CD4-positive, alpha-beta T cell (primary cell): ENCODE measurements around the gene OR2Y1. TPM values are rescaled to one million over a fixed set of nuclear protein-coding genes. Genes with fewer than 3 reads are reported as not detected.
A peak's percentile ranks its signal among the peaks of the same experiment; 100 is the strongest.

Source experiments
- ATAC-seq: fragments of 200-7000 bp; cut with Tn5 transposase; one replicate; pipeline ENCODE4 v1.10.0; 2022; ENCODE audit warnings: mild to moderate bottlenecking; ENCODE audit not compliant: poor library complexity
- CTCF ChIA-PET: fragments of 350-600 bp; sonication (Branson Sonifier 250); formaldehyde crosslinking; loops from one replicate; lab custom pipeline; 2021; ENCODE audit warnings: antibody characterized with exemption, inconsistent platforms; lab: Charles Lee
- POLR2A ChIA-PET: fragments of 350-600 bp; sonication (Branson Sonifier 250); formaldehyde crosslinking; loops from one replicate; lab custom pipeline; 2021; ENCODE audit warnings: antibody characterized with exemption, inconsistent platforms; lab: Charles Lee
- DNase-seq, 14 experiments: peaks; one replicate each; pipeline ENCODE4 v3.0.0-alpha.2; 2013 to 2020; ENCODE audit warnings: mixed read lengths in 2 of 14
- H3K27ac ChIP-seq, 2 donors: one replicate each; pipeline versions ENCODE4 v1.5.1 to v1.7.0; 2013; ENCODE audit warnings: low read length in 2 of 2, low read depth in 1 of 2, mild to moderate bottlenecking in 1 of 2
- H3K27me3 ChIP-seq, 2 experiments: 1 replicate in 1 of 2; 2 replicates in 1 of 2; pipeline versions ENCODE4 v1.6.1 to v1.7.0; 2013; ENCODE audit warnings: low read length in 2 of 2, control low read depth in 1 of 2, mild to moderate bottlenecking in 1 of 2, moderate library complexity in 1 of 2; ENCODE audit not compliant: insufficient read depth in 2 of 2, control insufficient read depth in 1 of 2
- H3K36me3 ChIP-seq: one replicate; pipeline ENCODE4 v1.6.1; 2013; ENCODE audit warnings: low read length, control low read depth; ENCODE audit not compliant: insufficient read depth
- H3K4me1 ChIP-seq: one replicate; pipeline ENCODE4 v1.6.1; 2013; ENCODE audit warnings: low read length, control low read depth; ENCODE audit not compliant: insufficient read depth
- H3K4me3 ChIP-seq: one replicate; pipeline ENCODE4 v1.5.1; 2013; ENCODE audit warnings: mild to moderate bottlenecking, low read length, moderate library complexity
- H3K9me3 ChIP-seq, 2 experiments: 1 replicate in 1 of 2; 2 replicates in 1 of 2; pipeline versions ENCODE4 v1.6.1 to v1.7.0; 2013; ENCODE audit warnings: low read length in 2 of 2, mild to moderate bottlenecking in 2 of 2, control low read depth in 1 of 2, moderate library complexity in 1 of 2; ENCODE audit not compliant: control insufficient read depth in 1 of 2, insufficient read depth in 1 of 2
- H3K27ac Mint-ChIP-seq: one replicate; pipeline ENCODE4 v1.8.0; 2020; ENCODE audit warnings: mixed read lengths
- H3K27me3 Mint-ChIP-seq: one replicate; pipeline ENCODE4 v1.8.0; 2021; ENCODE audit warnings: mixed read lengths
- H3K36me3 Mint-ChIP-seq: one replicate; pipeline ENCODE4 v1.8.0; 2021; ENCODE audit warnings: low read depth, mixed read lengths
- H3K4me1 Mint-ChIP-seq: one replicate; pipeline ENCODE4 v1.8.0; 2021; ENCODE audit warnings: low read depth, mixed read lengths
- H3K4me3 Mint-ChIP-seq: one replicate; pipeline ENCODE4 v1.8.0; 2020; ENCODE audit warnings: mild to moderate bottlenecking, mixed read lengths
- H3K9me3 Mint-ChIP-seq: one replicate; pipeline ENCODE4 v1.8.0; 2020; ENCODE audit warnings: mixed read lengths
- CTCF ChIP-seq: fragments of 200-600 bp; IDR thresholded peaks from one replicate; pipeline ENCODE4 v1.8.0; 2022; ENCODE audit warnings: antibody characterized with exemption, mild to moderate bottlenecking
- intact Hi-C, 2 experiments: fragments of 100-400 bp; cut with DNase I in 1 of 2; cut with micrococcal nuclease in 1 of 2; formaldehyde crosslinking; loops; one replicate each; pipeline versions ENCODE4 v1.15.1 to v1.9.0; 2023 to 2025; cut with DNase I, micrococcal nuclease
- total RNA-seq, 174 experiments: library from RNA in 2 of 174; stranded (reverse) in 2 of 174; gene quantifications; one replicate each; pipeline ENCODE4 v1.2.3 and lab custom pipeline; 2021 to 2026

Gene OR2Y1
- total RNA-seq, 2 experiments from 2014 or later, result not detected

GRCh38 chr5:180723936-180724335, 15.9 kb downstream of the OR2Y1 start:
- Mint-ChIP-seq H3K36me3 (no peaks in the 10 kb centered on the region), H3K27me3 (peaks cover 28% of the 10 kb centered on the region), H3K4me1 (peaks cover 8% of the 10 kb centered on the region), H3K9me3 (no peaks in the 10 kb centered on the region), H3K27ac (no peak overlapping the region), H3K4me3 (no peak overlapping the region)
- ATAC-seq (no peak), DNase-seq (no peak)
- ChIA-PET POLR2A (no interaction called here), CTCF (no interaction called here)
- H3K9me3 ChIP-seq, result no peaks in the 10 kb centered on the region
- no peak for TF ChIP-seq CTCF
- no peak overlapping the region for H3K4me3 ChIP-seq
- intact Hi-C loops, result no loop called here
- H3K4me1 ChIP-seq, result no peaks in the 10 kb centered on the region
- H3K27ac ChIP-seq, result no peak overlapping the region
- H3K36me3 ChIP-seq, result no peaks in the 10 kb centered on the region
- no peaks in the 10 kb centered on the region for H3K27me3 ChIP-seq

GRCh38 chr5:180720486-180720885, 19.4 kb downstream of the OR2Y1 start:
- POLR2A ChIA-PET, result no interaction called here
- Histone ChIP-seq H3K27me3 (no peaks in the 10 kb centered on the region), H3K27ac (no peak overlapping the region), H3K9me3 (no peaks in the 10 kb centered on the region), H3K4me3 (no peak overlapping the region), H3K36me3 (no peaks in the 10 kb centered on the region), H3K4me1 (no peaks in the 10 kb centered on the region)
- Mint-ChIP-seq H3K9me3 (no peaks in the 10 kb centered on the region), H3K4me1 (peaks cover 13% of the 10 kb centered on the region), H3K27ac (no peak overlapping the region), H3K36me3 (no peaks in the 10 kb centered on the region), H3K4me3 (no peak overlapping the region), H3K27me3 (peaks cover 11% of the 10 kb centered on the region)
- ATAC-seq (no peak), DNase-seq (peak in 2 of 14 experiments; percentile 15 to 27)
- no peak for TF ChIP-seq CTCF
- CTCF ChIA-PET, result no interaction called here
- intact Hi-C loops, result no loop called here

- Mint-ChIP-seq H3K27ac (no peak overlapping the region), H3K36me3 (no peaks in the 10 kb centered on the region), H3K4me1 (peaks cover 13% of the 10 kb centered on the region), H3K9me3 (no peaks in the 10 kb centered on the region), H3K27me3 (peaks cover 4% of the 10 kb centered on the region), H3K4me3 (no peak overlapping the region)
- H3K36me3 ChIP-seq, result no peaks in the 10 kb centered on the region
- CTCF ChIA-PET, result interaction anchor here (1.2 kb wide), 1 partner anchor 32 kb away, joined by 4 read pairs; no protein-coding TSS in a partner anchor
- POLR2A ChIA-PET, result interaction anchor here (0.8 to 2.6 kb wide), 2 partner anchors 31 to 35 kb away, joined by 3 to 15 read pairs; no protein-coding TSS in a partner anchor
- H3K27me3 ChIP-seq, result no peaks in the 10 kb centered on the region
- intact Hi-C loops, result loop anchor here (2.0 to 10.0 kb wide), 7 partner anchors 29 to 427 kb away; partner anchors contain the start of gene MAPK9 (in 1 of the 2)
- no peak overlapping the region for H3K4me3 ChIP-seq
- ATAC-seq, result no peak
- no peak for TF ChIP-seq CTCF
- H3K9me3 ChIP-seq, result no peaks in the 10 kb centered on the region
- no peak for DNase-seq
- no peak overlapping the region for H3K27ac ChIP-seq
- H3K4me1 ChIP-seq, result no peaks in the 10 kb centered on the region
Observed at GRCh38 chr5:180719781-180720180, 20.1 kb downstream of the OR2Y1 start.
